HL-60 (cell line): ENCODE results near the gene EHD1.
A peak's percentile ranks its signal among the peaks of the same experiment; 100 is the strongest.

Source experiments
- CTCF ChIP-seq: IDR thresholded peaks from one replicate; pipeline ENCODE4 v1.5.1; 2011; ENCODE audit warnings: low read length, control low read depth, inconsistent platforms; ENCODE audit not compliant: insufficient read depth
- GABPA ChIP-seq: IDR thresholded peaks from 2 replicates; pipeline ENCODE4 v1.6.1; 2012; ENCODE audit warnings: low read depth
- REST ChIP-seq: IDR thresholded peaks from 2 replicates; pipeline ENCODE4 v1.6.1; 2012; ENCODE audit warnings: low read depth; ENCODE audit not compliant: insufficient replicate concordance

GRCh38 chr11:64861227-64861975 lies 17.0 kb downstream of the EHD1 start:
- TF ChIP-seq CTCF = no peak
- peak; percentile 59 for TF ChIP-seq GABPA
- TF ChIP-seq REST = peak; percentile 24
